GM18867 (cell line): ENCODE results near the gene SDK1.
"Not testable (repeated sequence)": the region's sequence is repeated elsewhere in the genome, so short reads cannot be mapped to it uniquely, and the experiment has no call there.

Source experiments
- ATAC-seq: cut with Tn5 transposase; IDR thresholded peaks from one replicate; pipeline ENCODE4 v1.9.1; 2021; ENCODE audit warnings: mild to moderate bottlenecking, moderate library complexity; ENCODE audit not compliant: unreplicated experiment

The SDK1 gene

DNA sequence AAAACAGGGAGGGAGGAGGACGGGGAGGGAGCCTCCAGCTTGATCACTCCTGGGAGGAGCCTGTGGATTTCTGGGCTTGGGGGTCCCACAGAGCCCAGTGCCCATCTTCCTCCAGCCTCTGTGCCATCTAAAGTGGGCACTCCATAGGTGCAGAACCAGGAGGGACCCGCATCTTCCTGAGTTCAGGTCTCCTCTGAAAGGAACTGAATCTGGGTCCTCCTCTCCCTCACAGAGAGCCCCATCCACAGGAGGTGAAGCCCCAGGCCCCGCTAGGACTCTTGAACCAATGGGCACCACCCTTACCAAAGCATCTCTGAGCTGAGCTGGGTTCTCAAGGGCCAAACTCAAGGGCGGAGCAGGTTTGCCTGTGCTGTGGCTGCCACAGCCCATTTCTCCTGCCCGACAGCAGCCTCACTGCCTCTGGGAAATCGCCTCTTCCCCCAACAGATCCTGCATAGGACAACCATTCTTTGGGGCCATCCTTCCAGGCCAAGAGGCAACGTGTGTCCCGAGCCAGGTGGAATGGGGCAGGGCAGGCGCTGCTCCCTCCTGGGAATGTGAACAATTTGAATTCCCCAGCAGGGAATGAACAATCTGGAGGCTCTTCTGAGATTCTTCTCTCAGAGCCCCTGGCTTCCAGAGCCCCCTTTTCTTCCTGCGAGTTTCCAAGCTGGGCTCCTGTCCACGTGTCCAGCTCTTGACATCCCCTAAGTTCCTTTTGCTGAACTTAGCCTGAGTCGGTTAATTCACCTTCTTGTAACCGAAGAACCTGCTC, 970.1 kb downstream of the SDK1 start:
- ATAC-seq = no peak

DNA sequence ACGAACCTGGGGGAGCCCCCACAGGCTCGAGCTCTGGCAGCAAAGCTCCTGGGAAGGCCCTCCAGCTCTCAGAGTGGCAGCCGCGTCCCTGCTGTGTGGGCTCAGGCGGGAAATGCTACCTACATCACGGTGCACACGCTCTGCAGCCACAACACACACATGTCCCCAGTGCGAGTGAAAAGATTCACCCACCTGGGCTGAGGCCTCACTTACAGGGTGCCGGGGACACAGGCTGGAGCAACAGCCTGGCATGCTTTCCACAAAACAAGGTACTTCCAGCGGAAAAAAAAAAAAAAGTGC, 970.6 kb downstream of the SDK1 start:
- no peak for ATAC-seq

DNA sequence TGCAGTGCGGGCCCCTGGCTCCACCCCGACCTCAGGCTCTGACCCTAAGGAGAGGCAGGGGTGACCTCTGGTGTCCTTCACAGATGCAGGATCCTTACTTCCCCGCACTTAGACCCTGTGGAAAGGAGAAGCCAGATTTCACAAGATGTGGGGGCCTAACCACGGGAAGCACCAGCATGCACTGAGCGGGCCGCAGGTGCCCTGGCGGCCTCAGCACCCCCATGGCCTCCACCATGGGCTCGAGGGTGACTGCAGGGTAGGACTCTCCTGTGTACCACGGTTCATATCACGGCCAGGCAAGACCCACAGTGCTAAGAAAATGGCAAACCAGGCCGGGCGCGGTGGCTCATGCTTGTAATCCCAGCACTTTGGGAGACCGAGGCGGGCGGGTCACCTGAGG, 971.1 kb downstream of the SDK1 start:
- no peak for ATAC-seq

DNA sequence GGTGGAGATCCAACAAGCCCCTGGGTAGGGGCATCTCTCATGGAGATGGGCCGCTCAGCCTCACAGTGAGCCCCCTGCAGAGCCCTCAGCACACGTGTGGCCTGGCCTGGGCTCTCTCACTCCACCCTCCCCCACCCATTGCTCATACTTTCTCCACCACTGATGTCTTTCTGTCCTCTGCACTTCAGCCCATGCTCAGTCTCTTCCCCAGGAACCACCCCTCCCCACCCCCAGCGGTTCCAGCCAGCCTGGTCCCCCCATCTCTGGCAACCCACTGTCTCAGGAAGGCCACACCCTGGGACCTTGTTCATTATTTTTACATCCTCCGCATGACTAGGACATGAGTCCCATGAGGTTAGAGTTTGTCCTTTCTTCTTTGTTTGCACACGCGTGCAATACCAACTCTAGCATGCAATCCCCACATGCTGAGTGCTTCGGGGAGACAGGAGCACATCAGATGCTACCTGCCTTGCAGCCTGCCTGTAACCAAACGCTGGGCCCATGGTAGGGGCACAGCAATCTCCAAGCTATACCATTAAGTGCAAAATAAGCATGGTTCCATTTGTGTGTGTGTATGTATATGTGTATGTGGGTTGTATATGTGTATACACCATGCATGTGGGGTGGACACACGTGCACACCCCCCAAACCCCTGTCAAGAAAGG, 972.6 kb downstream of the SDK1 start:
- ATAC-seq = no peak

DNA sequence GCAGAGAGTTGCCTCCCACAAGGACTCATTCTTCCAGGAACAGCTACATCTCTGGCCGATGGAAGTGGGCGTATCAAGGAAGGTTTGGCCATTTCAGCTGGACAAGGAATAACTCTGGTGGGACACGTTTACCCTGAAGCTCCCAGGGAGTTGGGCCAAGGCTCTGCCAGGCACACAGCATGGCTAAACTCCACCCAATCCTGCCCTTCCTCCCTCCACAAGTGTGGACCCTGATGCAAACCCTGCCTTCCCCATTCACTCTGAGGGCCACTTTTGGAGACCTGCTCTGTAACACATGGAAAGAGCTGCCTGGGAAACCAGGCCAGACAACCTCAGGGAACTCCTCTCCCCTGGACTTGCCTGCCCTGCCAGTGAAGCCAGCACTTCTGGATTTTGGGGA, 973.2 kb downstream of the SDK1 start:
- no peak for ATAC-seq

DNA sequence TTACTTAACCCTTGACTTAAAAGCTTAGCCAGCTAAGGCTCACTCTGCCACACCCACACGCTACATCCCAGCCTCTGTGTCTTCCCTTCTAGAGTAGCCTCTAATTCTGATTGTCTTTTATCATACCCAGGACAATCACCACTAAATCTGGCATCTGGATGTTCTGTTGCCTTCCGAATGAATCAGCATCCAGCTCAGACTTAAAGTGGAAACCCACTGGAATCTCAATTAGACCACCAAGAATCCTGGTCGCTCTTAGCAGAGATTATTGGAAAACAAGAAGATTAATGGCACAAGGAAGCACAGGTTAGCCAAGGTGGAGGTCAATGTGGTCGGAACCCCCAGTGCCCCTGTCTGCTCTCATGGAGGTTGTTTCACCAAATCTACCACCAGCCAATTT, 976.9 kb downstream of the SDK1 start:
- no peak for ATAC-seq

DNA sequence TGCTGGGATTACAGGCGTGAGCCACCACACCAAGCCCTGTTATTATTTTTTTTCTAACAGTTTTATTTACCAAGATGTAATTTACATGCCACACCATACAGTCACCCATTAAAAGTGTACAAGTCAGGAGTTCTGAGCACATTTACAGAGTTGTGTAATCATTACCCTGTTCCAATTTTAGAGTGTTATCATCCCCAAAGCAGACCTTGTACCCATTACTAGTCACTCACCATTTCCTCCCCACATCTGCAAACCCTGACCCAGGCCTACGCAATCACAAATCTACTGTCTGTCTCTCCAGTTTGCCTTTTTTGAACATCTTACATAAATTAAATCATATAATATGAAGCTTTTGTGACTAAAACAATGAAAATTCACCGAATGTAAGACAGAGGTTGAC, 978.2 kb downstream of the SDK1 start:
- ATAC-seq = no peak

DNA sequence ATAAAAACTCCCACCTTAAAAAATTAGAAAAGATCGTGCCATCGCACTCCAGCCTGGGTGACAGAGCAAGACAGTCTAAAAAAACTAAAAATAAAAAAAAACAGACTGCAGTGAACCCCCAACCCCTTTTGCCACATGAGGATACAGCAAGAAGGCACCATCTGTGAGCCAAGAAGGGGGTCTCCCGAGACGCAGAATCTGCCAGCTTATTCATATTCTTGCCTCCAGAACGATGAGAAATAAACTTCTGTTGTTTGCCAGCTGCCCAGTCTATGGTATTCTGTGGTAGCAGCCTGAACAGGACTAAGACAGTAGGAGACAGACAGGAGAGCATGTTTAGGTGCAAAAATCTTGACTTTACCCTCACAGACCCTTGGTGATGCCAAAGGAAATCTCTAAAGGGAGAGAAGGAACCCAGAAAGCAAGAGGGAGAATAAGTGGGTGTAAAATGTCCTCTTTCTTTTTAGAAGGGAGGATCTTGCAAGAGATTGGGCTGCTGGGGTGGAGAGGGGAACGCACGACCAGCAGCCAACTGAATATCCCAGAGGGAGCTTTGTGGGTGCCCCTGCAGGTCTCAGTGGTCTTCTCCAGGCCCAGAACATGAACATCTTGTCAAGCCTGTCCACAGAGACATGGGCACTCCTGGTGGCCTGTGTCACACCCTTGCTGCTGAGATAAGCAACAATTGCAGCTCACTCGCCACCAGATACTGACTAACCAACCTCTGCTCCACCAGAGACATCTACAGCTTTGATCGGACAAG, 980.4 kb downstream of the SDK1 start:
- ATAC-seq = no peak

DNA sequence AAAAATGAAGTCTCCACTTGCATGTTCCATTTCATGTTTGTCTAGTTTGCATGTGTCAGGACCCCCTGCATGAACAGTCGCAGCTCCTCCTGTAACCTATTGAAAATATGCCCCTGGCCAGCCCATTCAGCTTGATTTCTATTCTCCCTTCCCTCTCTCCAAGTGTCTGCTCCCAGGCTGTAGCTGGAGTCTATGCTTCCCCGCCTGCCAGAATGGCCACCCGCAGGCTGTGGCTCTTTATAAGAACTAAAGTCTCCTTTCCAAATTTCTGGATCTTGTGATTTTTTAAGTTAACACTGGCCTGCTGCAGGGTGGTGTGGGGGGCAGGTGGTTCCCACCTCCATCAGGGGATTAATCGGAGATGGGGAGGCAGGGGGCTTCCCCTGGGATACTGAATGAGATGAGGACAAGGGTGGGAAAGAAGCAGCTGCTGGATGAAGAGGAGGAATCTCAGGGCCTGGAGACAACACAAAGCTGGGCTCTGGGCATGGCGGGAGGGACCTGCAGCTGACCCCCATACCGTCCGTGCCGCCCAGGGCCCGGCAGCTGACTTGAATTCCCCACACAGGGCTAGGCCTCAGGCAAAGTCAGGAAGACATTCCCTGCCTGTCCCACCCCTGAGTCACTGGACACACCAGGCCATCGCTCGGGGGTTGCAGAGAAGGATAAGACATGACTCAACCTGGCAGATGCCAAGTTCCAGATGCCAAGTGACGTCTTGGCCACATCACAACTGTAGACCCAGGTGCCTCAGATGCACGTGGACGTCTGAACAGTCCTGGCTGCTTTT, 981.6 kb downstream of the SDK1 start:
- ATAC-seq = no peak

DNA sequence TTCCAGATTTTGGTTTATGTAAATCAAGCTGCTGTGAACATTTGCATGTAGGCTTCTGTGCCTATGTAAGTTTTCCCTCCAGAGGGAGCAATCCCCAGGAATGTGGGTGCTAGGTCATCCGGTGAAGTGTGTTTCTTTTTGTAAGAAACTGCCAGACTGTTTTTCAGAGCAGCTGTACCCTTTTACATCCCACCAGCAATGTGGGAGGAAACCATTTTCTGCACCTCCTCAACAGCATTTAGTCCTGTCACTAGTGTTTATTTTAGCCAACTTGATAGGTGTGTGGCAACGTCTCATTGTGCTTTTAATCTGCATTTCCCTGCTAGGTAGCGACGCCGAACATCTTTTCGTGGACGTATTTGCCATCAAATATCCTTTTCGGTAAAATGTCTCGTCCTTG, 985.3 kb downstream of the SDK1 start:
- no peak for ATAC-seq

DNA sequence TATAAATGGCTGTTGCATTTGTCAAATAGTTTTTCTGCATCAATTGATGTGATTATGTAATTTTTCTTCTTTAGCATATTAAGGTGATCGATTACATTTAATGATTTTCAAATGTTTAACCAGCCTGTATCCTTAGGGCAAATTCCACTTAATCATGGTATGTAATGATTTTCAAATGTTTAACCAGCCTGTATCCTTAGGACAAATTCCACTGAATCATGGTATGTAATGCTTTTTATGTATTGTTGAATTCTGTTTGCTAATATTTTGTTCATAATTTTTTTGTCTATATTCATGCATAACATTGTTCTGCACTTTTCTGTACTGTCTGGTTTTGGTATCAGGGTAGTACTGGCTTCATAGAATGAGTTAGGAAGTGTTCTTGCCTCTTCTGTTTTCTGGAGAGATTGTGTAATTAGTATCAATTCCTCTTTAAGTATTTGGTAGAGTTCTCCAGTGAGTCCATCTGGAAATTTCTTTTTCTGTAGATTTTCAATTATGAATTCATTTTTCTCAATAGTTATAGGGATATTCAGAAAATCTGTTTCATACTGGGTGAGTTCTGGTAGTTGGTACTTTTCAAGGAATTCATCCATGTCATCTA, 987.8 kb downstream of the SDK1 start:
- ATAC-seq = no peak

DNA sequence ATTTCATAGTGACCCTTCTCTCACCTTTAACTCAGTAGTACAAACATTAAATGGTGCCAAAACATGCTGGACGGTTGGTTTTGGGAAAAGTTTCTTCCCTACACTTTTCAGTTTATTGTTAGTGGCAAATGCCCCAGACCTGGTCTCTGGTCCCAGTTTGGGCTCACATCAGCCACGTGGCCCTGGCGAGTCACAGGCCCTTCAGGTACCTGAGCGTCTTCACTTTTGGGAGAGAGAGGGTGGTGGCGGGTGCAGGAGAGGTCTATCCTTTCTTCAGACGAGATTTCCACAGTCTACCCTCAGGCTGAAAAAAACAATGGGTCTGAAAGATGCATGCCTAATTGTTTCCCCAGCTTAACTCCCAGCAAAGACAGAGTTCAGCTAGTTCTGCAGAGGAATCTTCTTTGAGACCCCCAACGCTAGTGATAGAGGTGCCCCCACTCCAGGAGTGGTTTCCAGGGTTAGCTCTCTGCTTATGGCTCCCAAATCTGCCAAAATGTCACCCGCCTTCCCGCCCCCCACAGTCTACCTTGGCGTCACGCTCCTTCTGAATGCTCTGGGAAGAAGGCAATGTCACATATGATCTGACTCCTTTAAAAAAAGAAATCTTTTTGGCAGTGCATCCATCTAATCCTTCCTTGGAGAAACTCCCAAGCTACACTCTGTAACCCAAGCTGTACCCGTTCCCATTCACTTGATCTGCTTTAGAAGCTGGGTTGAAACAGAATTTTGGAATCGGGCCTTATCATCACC, 996.3 kb downstream of the SDK1 start:
- ATAC-seq = no peak

DNA sequence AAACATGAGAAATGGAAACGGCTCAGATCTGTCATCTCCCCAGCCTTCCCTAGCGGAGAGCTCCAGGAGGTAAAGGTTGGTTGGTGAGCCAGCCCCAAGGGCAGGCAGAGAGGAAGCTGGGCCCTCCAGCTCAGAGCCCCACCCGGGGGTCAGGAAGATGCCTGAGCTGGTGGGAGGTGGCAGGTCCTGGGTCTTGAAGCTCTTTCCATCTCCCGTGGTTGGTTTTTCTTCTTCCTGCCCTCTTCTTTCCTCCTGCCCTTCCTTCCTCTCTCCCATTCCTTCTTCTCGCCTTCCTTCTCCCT, 996.8 kb downstream of the SDK1 start:
- ATAC-seq = no peak

DNA sequence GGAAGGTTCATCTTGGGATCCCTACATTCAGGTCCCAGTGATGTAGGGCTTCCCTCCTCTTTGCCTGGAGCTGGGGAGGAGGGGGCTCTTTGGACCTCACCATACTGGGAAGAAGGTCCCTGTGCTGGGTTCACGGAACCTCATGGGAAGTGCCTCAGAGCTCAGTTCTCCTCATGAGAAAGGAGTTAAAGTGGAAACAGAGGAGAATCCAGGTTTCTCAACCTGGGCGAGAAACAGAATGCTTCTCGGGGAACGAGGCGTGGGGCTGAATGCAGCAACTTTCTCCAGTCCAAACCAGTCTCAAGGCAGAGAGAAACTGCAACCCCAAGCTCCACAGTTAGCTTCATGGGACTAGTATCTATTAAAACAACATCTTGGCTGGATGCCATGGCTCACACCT, 998.4 kb downstream of the SDK1 start:
- ATAC-seq = no peak

DNA sequence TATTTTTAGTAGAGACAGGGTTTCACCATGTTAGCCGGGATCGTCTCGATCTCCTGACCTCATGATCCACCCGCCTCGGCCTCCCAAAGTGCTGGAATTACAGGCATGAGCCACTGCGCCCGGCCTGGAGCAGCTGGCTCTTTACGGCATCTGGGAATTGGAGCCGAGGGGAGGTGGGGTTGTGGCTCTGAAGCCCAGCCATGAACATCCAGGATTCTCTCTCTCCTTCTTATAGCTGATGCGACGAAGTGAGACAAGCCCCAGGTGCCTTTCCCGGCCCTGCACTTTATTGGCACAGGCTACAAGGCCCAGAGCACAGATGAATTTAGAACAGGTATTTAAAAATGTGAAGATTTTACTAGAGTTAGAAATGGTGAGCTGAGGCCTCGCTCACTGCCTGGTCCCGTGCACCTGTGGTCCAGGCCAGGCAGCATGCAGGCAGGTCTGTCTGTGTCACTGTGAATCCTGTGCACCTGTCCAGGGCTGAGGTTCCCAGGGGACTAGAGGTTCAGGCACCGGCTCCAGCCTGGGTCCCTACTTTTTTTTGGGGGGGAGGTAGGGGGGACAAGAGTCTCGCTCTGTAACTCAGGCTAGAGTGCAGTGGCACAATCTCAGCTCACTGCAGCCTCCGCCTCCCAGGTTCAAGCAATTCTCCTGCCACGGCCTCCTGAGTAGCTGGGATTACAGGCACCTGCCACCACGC, 1001.3 kb downstream of the SDK1 start:
- no peak for ATAC-seq

DNA sequence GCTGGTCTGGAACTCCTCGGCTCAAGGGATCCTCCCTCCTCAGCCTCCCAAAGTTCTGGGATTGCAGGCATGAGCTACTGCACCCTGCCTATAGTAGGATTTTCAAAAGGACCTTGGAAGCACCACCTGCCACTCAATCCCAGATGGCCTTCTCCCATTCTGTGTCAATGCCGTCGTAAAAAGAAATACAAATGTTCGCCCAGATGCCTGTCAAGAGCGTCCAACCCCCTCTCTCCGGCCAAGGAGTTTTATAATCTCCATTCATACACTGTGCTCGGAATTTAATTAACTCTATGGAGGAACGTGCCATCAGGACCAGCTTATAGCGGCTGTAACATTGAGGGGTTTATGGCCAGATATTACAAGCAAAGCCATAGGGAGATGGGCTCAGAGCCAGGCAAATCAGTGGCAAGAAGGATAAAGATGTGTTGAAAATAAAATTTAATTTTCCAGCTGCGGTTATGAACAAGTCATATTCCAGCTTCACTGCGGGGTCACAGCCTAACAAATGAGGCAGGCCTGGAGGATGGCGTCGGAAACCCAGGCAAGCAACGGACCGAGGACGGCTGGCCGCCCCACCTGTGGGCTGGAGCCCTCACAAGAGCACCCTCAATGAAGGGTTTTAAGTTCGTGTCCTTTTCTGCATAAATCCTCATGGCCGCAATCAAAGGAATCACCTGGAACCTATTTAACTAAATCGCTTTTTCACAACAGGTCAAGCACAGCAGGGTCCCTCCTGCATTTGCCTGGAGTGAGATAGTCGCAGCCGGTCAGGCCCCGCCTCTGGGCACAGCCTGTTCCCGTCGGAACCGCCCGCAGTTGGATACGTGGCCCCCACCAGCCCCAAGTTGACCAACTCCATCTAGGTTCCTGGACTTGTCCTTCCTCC, 1006.5 kb downstream of the SDK1 start:
- ATAC-seq = no peak

DNA sequence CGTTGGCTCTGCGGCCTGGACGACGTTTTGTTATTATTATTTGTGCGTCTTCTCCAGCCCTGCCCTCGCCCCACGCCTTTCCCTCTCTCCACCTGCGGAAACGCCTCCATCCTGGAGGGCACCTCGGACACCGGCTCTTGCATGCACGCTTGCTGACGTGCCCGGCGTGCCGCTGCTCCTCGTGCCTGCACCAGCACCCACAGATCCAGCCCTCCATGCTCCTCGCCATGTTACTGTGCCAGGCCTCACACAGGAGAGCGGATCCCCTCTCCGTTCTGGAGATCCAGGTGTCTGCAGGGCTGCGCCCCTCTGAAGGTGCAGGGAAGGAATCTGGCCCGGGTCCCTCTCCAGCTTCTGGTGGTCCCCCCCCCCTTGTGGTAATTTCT, 1007.1 kb downstream of the SDK1 start:
- ATAC-seq = no peak

DNA sequence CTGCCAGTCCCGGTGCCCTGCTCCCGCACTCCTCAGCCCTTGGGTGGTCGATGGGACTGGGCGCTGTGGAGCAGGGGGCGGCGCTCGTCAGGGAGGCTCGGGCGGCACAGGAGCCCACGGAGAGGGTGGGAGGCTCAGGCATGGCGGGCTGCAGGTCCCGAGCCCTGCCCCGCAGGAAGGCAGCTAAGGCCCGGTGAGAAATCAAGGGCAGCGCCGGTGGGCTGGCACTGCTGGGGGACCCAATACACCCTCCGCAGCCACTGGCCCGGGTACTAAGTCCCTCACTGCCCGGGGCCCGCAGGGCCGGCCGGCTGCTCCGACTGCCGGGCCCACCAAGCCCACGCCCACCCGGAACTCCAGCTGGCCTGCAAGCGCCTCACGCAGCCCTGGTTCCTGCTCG, 1012.9 kb downstream of the SDK1 start:
- not testable (repeated sequence) for ATAC-seq

DNA sequence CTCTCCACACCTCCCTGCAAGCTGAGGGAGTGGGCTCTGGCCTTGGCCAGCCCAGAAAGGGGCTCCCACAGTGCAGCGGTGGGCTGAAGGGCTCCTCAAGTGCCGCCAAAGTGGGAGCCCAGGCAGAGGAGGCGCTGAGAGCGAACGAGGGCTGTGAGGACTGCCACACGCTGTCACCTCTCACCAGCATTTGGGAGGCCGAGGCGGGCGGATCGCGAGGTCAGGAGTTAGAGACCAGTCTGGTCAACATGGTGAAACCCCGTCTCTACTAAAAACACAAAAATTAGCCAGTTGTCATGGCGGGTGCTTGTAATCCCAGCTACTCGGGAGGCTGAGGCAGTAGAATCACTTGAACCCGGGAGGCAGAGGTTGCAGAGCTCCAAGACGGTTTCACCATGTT, 1013.3 kb downstream of the SDK1 start:
- not testable (repeated sequence) for ATAC-seq
